ENCODE results near the gene TNRC6B. TPM values are rescaled to one million over a fixed set of nuclear protein-coding genes. Genes with fewer than 3 reads are reported as not detected.

The TNRC6B gene
- polyA plus RNA-seq, 1 donor (not counting 4 experiments of a cell fraction or from before 2014, with no cell fraction given) = 5.6 TPM

- FAIRE-seq (no peak), DNase-seq (ENCODE audit: low read depth, low spot score) (no peak)
- Histone ChIP-seq H4K20me1 (ENCODE audit: control insufficient read depth, extremely low read depth, insufficient read depth, low read length) (no peaks in the 10 kb centered on the region), H3K9me3 (ENCODE audit: control insufficient read depth, low read depth, low read length) (no peaks in the 10 kb centered on the region), H3K79me2 (ENCODE audit: control insufficient read depth, insufficient read depth, low read length) (peaks cover 3% of the 10 kb centered on the region), H2AFZ (ENCODE audit: control insufficient read depth, low read length) (no peak overlapping the region), H3K4me1 (ENCODE audit: control insufficient read depth, extremely low read depth, insufficient read depth, low read length) (no peaks in the 10 kb centered on the region), H3K36me3 (ENCODE audit: control insufficient read depth in 2 of 2, extremely low read depth in 1 of 2, insufficient read depth in 2 of 2, low read length in 2 of 2) (peaks cover 0 to 2% of the 10 kb centered on the region in 2 experiments), H3K9me1 (ENCODE audit: control insufficient read depth, extremely low read depth, insufficient read depth, low read length) (no peaks in the 10 kb centered on the region), H3K4me3 (ENCODE audit: control insufficient read depth in 2 of 3, extremely low read depth in 1 of 3, insufficient read depth in 2 of 3, low read depth in 1 of 3, low read length in 3 of 3) (no peak overlapping the region), H3K9ac (ENCODE audit: control insufficient read depth, extremely low read depth, insufficient read depth, low read length) (no peak overlapping the region), H3K27ac (ENCODE audit: control insufficient read depth, insufficient read depth, low read length) (no peak overlapping the region), H3K4me2 (ENCODE audit: control insufficient read depth, extremely low read depth, insufficient read depth, low read depth, low read length) (no peak overlapping the region), H3K27me3 (ENCODE audit: control insufficient read depth, extremely low read depth, insufficient read depth, low read length) (no peaks in the 10 kb centered on the region)
- TF ChIP-seq CTCF (optimal IDR thresholded peaks at IDR 0.05 in 1 of 3, IDR thresholded peaks at IDR 0.05 in 1 of 3, conservative IDR thresholded peaks at IDR 0.05 in 1 of 3; ENCODE audit: extremely low read depth in 1 of 3, insufficient read depth in 2 of 3, low read length in 3 of 3) (no peak), EZH2 (IDR thresholded peaks at IDR 0.05; ENCODE audit: low read length) (no peak)
- dilution Hi-C loops (cut with MboI; ENCODE audit: extremely low pct_ligation_motif_present, low sequenced_read_pairs) = no loop called here
These were observed 71.6 kb downstream of the TNRC6B start for GRCh38 chr22:40249286-40249685.

- peaks cover 3% of the 10 kb centered on the region for H3K79me2 ChIP-seq (ENCODE audit: control insufficient read depth, insufficient read depth, low read length)
- TF ChIP-seq CTCF (optimal IDR thresholded peaks at IDR 0.05 in 1 of 3, IDR thresholded peaks at IDR 0.05 in 1 of 3, conservative IDR thresholded peaks at IDR 0.05 in 1 of 3; ENCODE audit: extremely low read depth in 1 of 3, insufficient read depth in 2 of 3, low read length in 3 of 3) (no peak), EZH2 (IDR thresholded peaks at IDR 0.05; ENCODE audit: low read length) (no peak)
- H4K20me1 ChIP-seq (ENCODE audit: control insufficient read depth, extremely low read depth, insufficient read depth, low read length) = no peaks in the 10 kb centered on the region
- H3K4me2 ChIP-seq (ENCODE audit: control insufficient read depth, extremely low read depth, insufficient read depth, low read depth, low read length) = no peak overlapping the region
- dilution Hi-C loops (cut with MboI; ENCODE audit: extremely low pct_ligation_motif_present, low sequenced_read_pairs) = no loop called here
- DNase-seq (ENCODE audit: low read depth, low spot score) = no peak
- no peaks in the 10 kb centered on the region for H3K9me3 ChIP-seq (ENCODE audit: control insufficient read depth, low read depth, low read length)
- H2AFZ ChIP-seq (ENCODE audit: control insufficient read depth, low read length) = no peak overlapping the region
- H3K36me3 ChIP-seq (ENCODE audit: control insufficient read depth in 2 of 2, extremely low read depth in 1 of 2, insufficient read depth in 2 of 2, low read length in 2 of 2) = peaks cover 0 to 2% of the 10 kb centered on the region in 2 experiments
- no peaks in the 10 kb centered on the region for H3K4me1 ChIP-seq (ENCODE audit: control insufficient read depth, extremely low read depth, insufficient read depth, low read length)
- no peaks in the 10 kb centered on the region for H3K9me1 ChIP-seq (ENCODE audit: control insufficient read depth, extremely low read depth, insufficient read depth, low read length)
- no peaks in the 10 kb centered on the region for H3K27me3 ChIP-seq (ENCODE audit: control insufficient read depth, extremely low read depth, insufficient read depth, low read length)
- no peak overlapping the region for H3K9ac ChIP-seq (ENCODE audit: control insufficient read depth, extremely low read depth, insufficient read depth, low read length)
- H3K4me3 ChIP-seq (ENCODE audit: control insufficient read depth in 2 of 3, extremely low read depth in 1 of 3, insufficient read depth in 2 of 3, low read depth in 1 of 3, low read length in 3 of 3) = no peak overlapping the region
- no peak overlapping the region for H3K27ac ChIP-seq (ENCODE audit: control insufficient read depth, insufficient read depth, low read length)
- no peak for FAIRE-seq
These were observed 72.9 kb downstream of the TNRC6B start for GRCh38 chr22:40250608-40251007.

Measured in keratinocyte (primary cell).